Transverse colon (tissue), 4 donors: ENCODE measurements around the gene LCN2. TPM values are rescaled to one million over a fixed set of nuclear protein-coding genes. Genes with fewer than 3 reads are reported as not detected.

Source experiments
- DNase-seq: peaks from one replicate; pipeline ENCODE4 v3.0.0-alpha.2; 2019
- H3K27ac ChIP-seq, 4 donors: fragments of 200-600 bp; sonication (generic); 2 replicates each; pipeline ENCODE4 v1.5.1; 2016 to 2018; ENCODE audit warnings: inconsistent platforms in 4 of 4
- H3K27me3 ChIP-seq: fragments of 200-600 bp; sonication (generic); 2 replicates; pipeline ENCODE4 v1.5.1; 2017; ENCODE audit warnings: inconsistent platforms
- H3K36me3 ChIP-seq, 4 donors: fragments of 200-600 bp; sonication (generic); 2 replicates each; pipeline ENCODE4 v1.5.1; 2017 to 2019; ENCODE audit warnings: inconsistent platforms in 4 of 4
- H3K4me1 ChIP-seq, 4 donors: fragments of 200-600 bp; sonication (generic); 2 replicates each; pipeline ENCODE4 v1.5.1; 2017 to 2020; ENCODE audit warnings: inconsistent platforms in 4 of 4
- H3K4me3 ChIP-seq, 4 donors: fragments of 200-600 bp; sonication (generic); 1 replicate in 1 of 4; 2 replicates in 3 of 4; pipeline versions ENCODE4 v1.5.1 to v1.6.1; 2017 to 2019; ENCODE audit warnings: inconsistent platforms in 4 of 4
- H3K9me3 ChIP-seq, 2 donors: fragments of 200-600 bp; sonication (generic); 2 replicates each; pipeline ENCODE4 v1.5.1; 2017 to 2019; ENCODE audit warnings: inconsistent platforms in 2 of 2
- CTCF ChIP-seq, 5 experiments: fragments of 200-600 bp in 3 of 5; fragments of 450-650 bp in 2 of 5; sonication (generic) in 3 of 5; IDR thresholded peaks; 1 replicate in 2 of 5; 2 replicates in 3 of 5; pipeline ENCODE4 v1.5.1; 2016 to 2017; ENCODE audit warnings: antibody characterized with exemption in 5 of 5, inconsistent platforms in 3 of 5, mild to moderate bottlenecking in 2 of 5, moderate library complexity in 1 of 5
- EP300 ChIP-seq: sonication (generic); formaldehyde crosslinking; IDR thresholded peaks from one replicate; pipeline ENCODE4 v1.6.1; 2017; ENCODE audit warnings: antibody characterized with exemption, low read depth
- POLR2A ChIP-seq: fragments of 450-650 bp; IDR thresholded peaks from one replicate; pipeline ENCODE4 v1.6.1; 2016; ENCODE audit warnings: antibody characterized with exemption, mild to moderate bottlenecking, moderate library complexity
- POLR2AphosphoS5 ChIP-seq, 3 donors: sonication (generic); formaldehyde crosslinking; IDR thresholded peaks; one replicate each; pipeline ENCODE4 v1.6.1; 2016; ENCODE audit warnings: antibody characterized with exemption in 3 of 3
- WGBS, 2 donors: methylation state at CpG; one replicate each; pipeline ENCODE4 v1.1.5; 2018; ENCODE audit warnings: low coverage in 1 of 2; 5-methylcytosine and 5-hydroxymethylcytosine counted together
- in situ Hi-C, 4 donors: fragments of 200-750 bp; cut with MboI; loops; one replicate each; pipeline versions ENCODE4 v1.15.0 to v1.15.1; 2017; ENCODE audit warnings: low sequenced_read_pairs in 3 of 4, low pct_ligation_motif_present in 1 of 4, low pct_unique_long_range_greater_than_20kb in 1 of 4
- intact Hi-C: fragments of 100-400 bp; cut with DNase I; formaldehyde crosslinking; loops from one replicate; pipeline ENCODE4 v1.15.1; 2023; ENCODE audit warnings: low total_unique reads
- total RNA-seq, 4 donors: library from RNA; depleted of rRNA; stranded (reverse); fragments of >200 nt; gene quantifications; one replicate each; pipeline ENCODE4 v1.1.0, GENCODE V29; 2016

Gene LCN2
- total RNA-seq, 4 donors from 2014 or later: 8.6 to 115 (median 37.3) TPM

DNA sequence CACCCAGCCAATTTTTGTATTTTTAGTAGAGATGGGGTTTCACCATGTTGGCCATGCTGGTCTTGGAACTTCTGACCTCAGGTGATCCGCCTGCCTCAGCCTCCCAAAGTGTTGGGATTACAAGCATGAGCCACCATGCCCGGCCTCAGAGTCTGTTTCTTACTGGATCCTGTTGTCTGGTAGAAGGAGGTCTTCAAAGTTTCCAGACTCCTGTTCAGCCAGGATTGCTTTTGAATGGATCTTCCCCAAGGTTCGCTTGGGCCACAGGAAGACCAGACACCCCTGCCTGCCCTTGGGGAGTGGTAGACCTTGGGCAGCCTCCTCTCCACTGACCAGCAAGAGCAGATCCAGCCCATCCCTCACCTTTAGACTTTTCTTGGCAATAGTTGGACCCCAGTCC, 7.6 kb upstream of the LCN2 start:
- intact Hi-C loops (no loop called here), in situ Hi-C loops (loop anchor here in 1 of 4 donors (25.0 kb wide), 1 partner anchor 104 kb away; no protein-coding TSS in a partner anchor)
- TF ChIP-seq EP300 (no peak), POLR2A (no peak), POLR2AphosphoS5 (IDR thresholded peaks at IDR 0.05) (no peak), CTCF (IDR thresholded peaks at IDR 0.05) (no peak)
- WGBS, 2 donors: 85% methylated on average over 3 of the region's 3 CpGs; no CpG with 5 or more reads in 1 of the 2 donors
- H3K36me3 ChIP-seq: no peaks in the 10 kb centered on the region
- no peak for DNase-seq
- no peak overlapping the region for H3K4me3 ChIP-seq
- H3K27me3 ChIP-seq: no peaks in the 10 kb centered on the region
- H3K27ac ChIP-seq: no peak overlapping the region
- H3K9me3 ChIP-seq: no peaks in the 10 kb centered on the region
- peaks cover 0 to 10% (median 4%) of the 10 kb centered on the region in 4 donors for H3K4me1 ChIP-seq

- intact Hi-C loops: no loop called here
- no peak for DNase-seq
Observed at GRCh38 chr9:128142061-128142460, 7.2 kb upstream of the LCN2 start.

GRCh38 chr9:128142596-128142995, 6.7 kb upstream of the LCN2 start:
- Histone ChIP-seq H3K9me3 (no peaks in the 10 kb centered on the region), H3K4me1 (peaks cover 0 to 10% (median 4%) of the 10 kb centered on the region in 4 donors), H3K27ac (no peak overlapping the region), H3K36me3 (no peaks in the 10 kb centered on the region), H3K27me3 (no peaks in the 10 kb centered on the region), H3K4me3 (no peak overlapping the region)
- no peak for DNase-seq
- intact Hi-C loops: no loop called here
- in situ Hi-C loops: loop anchor here in 1 of 4 donors (25.0 kb wide), 1 partner anchor 105 kb away; no protein-coding TSS in a partner anchor
- 92% methylated on average over 2 of the region's 2 CpGs; no CpG with 5 or more reads in 1 of the 2 donors for WGBS, 2 donors
- TF ChIP-seq POLR2AphosphoS5 (IDR thresholded peaks at IDR 0.05) (no peak), POLR2A (no peak)

More at GRCh38 chr9:128142061-128142460, 7.2 kb upstream of the LCN2 start:
- Histone ChIP-seq H3K27ac (no peak overlapping the region), H3K9me3 (no peaks in the 10 kb centered on the region), H3K27me3 (no peaks in the 10 kb centered on the region), H3K4me1 (peaks cover 0 to 10% (median 4%) of the 10 kb centered on the region in 4 donors), H3K36me3 (no peaks in the 10 kb centered on the region), H3K4me3 (no peak overlapping the region)
- in situ Hi-C loops: loop anchor here in 1 of 4 donors (25.0 kb wide), 1 partner anchor 105 kb away; no protein-coding TSS in a partner anchor
- TF ChIP-seq CTCF (IDR thresholded peaks at IDR 0.05) (no peak), POLR2A (no peak), EP300 (no peak), POLR2AphosphoS5 (IDR thresholded peaks at IDR 0.05) (no peak)
- WGBS, 2 donors: 0 to 64% methylated on average over 1 to 4 of the region's 4 CpGs

- intact Hi-C loops (no loop called here), in situ Hi-C loops (loop anchor here in 1 of 4 donors (25.0 kb wide), 1 partner anchor 106 kb away; no protein-coding TSS in a partner anchor)
- H3K4me3 ChIP-seq: no peak overlapping the region
- TF ChIP-seq POLR2A (no peak), CTCF (IDR thresholded peaks at IDR 0.05) (no peak), EP300 (no peak), POLR2AphosphoS5 (IDR thresholded peaks at IDR 0.05) (no peak)
- H3K9me3 ChIP-seq: no peaks in the 10 kb centered on the region
- peaks cover 3 to 15% (median 10%) of the 10 kb centered on the region in 4 donors for H3K4me1 ChIP-seq
- H3K27ac ChIP-seq: no peak overlapping the region
- WGBS, 2 donors: 28 to 63% methylated on average over 3 to 8 of the region's 8 CpGs
- peak; percentile 46 for DNase-seq
- no peaks in the 10 kb centered on the region for H3K36me3 ChIP-seq
- H3K27me3 ChIP-seq: no peaks in the 10 kb centered on the region
Observed at GRCh38 chr9:128143525-128144238, 5.6 kb upstream of the LCN2 start.
